ENCODE results near the gene SGF29. TPM values are rescaled to one million over a fixed set of nuclear protein-coding genes. Genes with fewer than 3 reads are reported as not detected.
"Not testable (repeated sequence)": the region's sequence is repeated elsewhere in the genome, so short reads cannot be mapped to it uniquely, and the experiment has no call there.

Gene SGF29
- total and polyA plus RNA-seq, 2 donors (not counting 1 experiment from before 2014, with no cell fraction given) = 1.6 to 6.9 TPM

- Histone ChIP-seq H3K27ac (ENCODE audit: insufficient read depth, low read length) (no peak overlapping the region), H3K4me3 (replicated peaks in 1 of 4; ENCODE audit: control extremely low read depth in 1 of 4, insufficient read depth in 1 of 4, low read depth in 3 of 4, low read length in 4 of 4) (peak overlapping the region in 1 of 4 experiments; percentile 4), H3K4me1 (ENCODE audit: control insufficient read depth, extremely low read depth, insufficient read depth, low read length) (no peaks in the 10 kb centered on the region), H4K20me1 (ENCODE audit: control insufficient read depth, extremely low read depth, insufficient read depth, low read length) (no peaks in the 10 kb centered on the region), H3K9ac (ENCODE audit: insufficient read depth, low read length) (no peak overlapping the region), H3K27me3 (ENCODE audit: control insufficient read depth, insufficient read depth, low read length) (peaks cover 5% of the 10 kb centered on the region), H3K79me2 (ENCODE audit: control insufficient read depth, insufficient read depth, low read length) (no peaks in the 10 kb centered on the region), H3K36me3 (ENCODE audit: control insufficient read depth, insufficient read depth, low read length) (no peaks in the 10 kb centered on the region), H3K4me2 (ENCODE audit: extremely low read depth, insufficient read depth, low read length) (peak overlapping the region; percentile 64), H3K9me3 (ENCODE audit: control insufficient read depth, insufficient read depth, low read depth, low read length) (no peaks in the 10 kb centered on the region), H2AFZ (ENCODE audit: low read length) (peak overlapping the region; percentile 53)
- DNase-seq (ENCODE audit: low read depth in 2 of 2) = peak in 1 of 2 donors; percentile 17
- TF ChIP-seq EZH2 (IDR thresholded peaks at IDR 0.05; ENCODE audit: low read length, missing control alignments) (no peak), CTCF (conservative IDR thresholded peaks at IDR 0.05 in 1 of 2, IDR thresholded peaks at IDR 0.05 in 1 of 2; ENCODE audit: low read depth in 1 of 2, low read length in 2 of 2) (no peak)
Observed at GRCh38 chr16:28623172-28623711, 69.5 kb downstream of the SGF29 start.

- H3K9me3 ChIP-seq (ENCODE audit: control insufficient read depth, insufficient read depth, low read depth, low read length); H4K20me1 ChIP-seq (ENCODE audit: control insufficient read depth, extremely low read depth, insufficient read depth, low read length); H3K27ac ChIP-seq (ENCODE audit: insufficient read depth, low read length); H3K36me3 ChIP-seq (ENCODE audit: control insufficient read depth, insufficient read depth, low read length); H3K4me1 ChIP-seq (ENCODE audit: control insufficient read depth, extremely low read depth, insufficient read depth, low read length); DNase-seq (ENCODE audit: low read depth in 2 of 2); H3K4me3 ChIP-seq (replicated peaks in 1 of 4; ENCODE audit: control extremely low read depth in 1 of 4, insufficient read depth in 1 of 4, low read depth in 3 of 4, low read length in 4 of 4); H3K4me2 ChIP-seq (ENCODE audit: extremely low read depth, insufficient read depth, low read length); H3K9ac ChIP-seq (ENCODE audit: insufficient read depth, low read length); H3K79me2 ChIP-seq (ENCODE audit: control insufficient read depth, insufficient read depth, low read length); H2AFZ ChIP-seq (ENCODE audit: low read length); H3K27me3 ChIP-seq (ENCODE audit: control insufficient read depth, insufficient read depth, low read length): not testable (repeated sequence)
Observed at GRCh38 chr16:28630905-28631304, 77.2 kb downstream of the SGF29 start.

GRCh38 chr16:28636093-28636823 lies 82.5 kb downstream of the SGF29 start:
- not testable (repeated sequence) for H3K4me3 ChIP-seq (replicated peaks in 1 of 4; ENCODE audit: control extremely low read depth in 1 of 4, insufficient read depth in 1 of 4, low read depth in 3 of 4, low read length in 4 of 4); H3K4me2 ChIP-seq (ENCODE audit: extremely low read depth, insufficient read depth, low read length); H3K4me1 ChIP-seq (ENCODE audit: control insufficient read depth, extremely low read depth, insufficient read depth, low read length); H3K9me3 ChIP-seq (ENCODE audit: control insufficient read depth, insufficient read depth, low read depth, low read length); H3K9ac ChIP-seq (ENCODE audit: insufficient read depth, low read length); H4K20me1 ChIP-seq (ENCODE audit: control insufficient read depth, extremely low read depth, insufficient read depth, low read length); H3K79me2 ChIP-seq (ENCODE audit: control insufficient read depth, insufficient read depth, low read length); H3K36me3 ChIP-seq (ENCODE audit: control insufficient read depth, insufficient read depth, low read length); H3K27ac ChIP-seq (ENCODE audit: insufficient read depth, low read length); H2AFZ ChIP-seq (ENCODE audit: low read length); H3K27me3 ChIP-seq (ENCODE audit: control insufficient read depth, insufficient read depth, low read length)
- DNase-seq (ENCODE audit: low read depth in 2 of 2) = peak; percentile 36 to 92

GRCh38 chr16:28637765-28638164 lies 84.0 kb downstream of the SGF29 start, which contains the start of gene NPIPB8:
TSS of gene NPIPB8 (plus strand) at chr16:28638065. CDS start at chr16:28638361, 296 bp downstream.
- H3K36me3 ChIP-seq (ENCODE audit: control insufficient read depth, insufficient read depth, low read length); H3K4me1 ChIP-seq (ENCODE audit: control insufficient read depth, extremely low read depth, insufficient read depth, low read length); H3K9ac ChIP-seq (ENCODE audit: insufficient read depth, low read length); H3K4me3 ChIP-seq (replicated peaks in 1 of 4; ENCODE audit: control extremely low read depth in 1 of 4, insufficient read depth in 1 of 4, low read depth in 3 of 4, low read length in 4 of 4); H3K9me3 ChIP-seq (ENCODE audit: control insufficient read depth, insufficient read depth, low read depth, low read length); H3K4me2 ChIP-seq (ENCODE audit: extremely low read depth, insufficient read depth, low read length); H3K27me3 ChIP-seq (ENCODE audit: control insufficient read depth, insufficient read depth, low read length); H3K27ac ChIP-seq (ENCODE audit: insufficient read depth, low read length); H3K79me2 ChIP-seq (ENCODE audit: control insufficient read depth, insufficient read depth, low read length); H4K20me1 ChIP-seq (ENCODE audit: control insufficient read depth, extremely low read depth, insufficient read depth, low read length); DNase-seq (ENCODE audit: low read depth in 2 of 2); H2AFZ ChIP-seq (ENCODE audit: low read length): not testable (repeated sequence)

- H3K27ac ChIP-seq (ENCODE audit: insufficient read depth, low read length); H3K36me3 ChIP-seq (ENCODE audit: control insufficient read depth, insufficient read depth, low read length); H3K9me3 ChIP-seq (ENCODE audit: control insufficient read depth, insufficient read depth, low read depth, low read length); H4K20me1 ChIP-seq (ENCODE audit: control insufficient read depth, extremely low read depth, insufficient read depth, low read length); H2AFZ ChIP-seq (ENCODE audit: low read length); H3K79me2 ChIP-seq (ENCODE audit: control insufficient read depth, insufficient read depth, low read length); H3K9ac ChIP-seq (ENCODE audit: insufficient read depth, low read length); H3K4me1 ChIP-seq (ENCODE audit: control insufficient read depth, extremely low read depth, insufficient read depth, low read length); H3K27me3 ChIP-seq (ENCODE audit: control insufficient read depth, insufficient read depth, low read length); H3K4me2 ChIP-seq (ENCODE audit: extremely low read depth, insufficient read depth, low read length); DNase-seq (ENCODE audit: low read depth in 2 of 2); H3K4me3 ChIP-seq (replicated peaks in 1 of 4; ENCODE audit: control extremely low read depth in 1 of 4, insufficient read depth in 1 of 4, low read depth in 3 of 4, low read length in 4 of 4): not testable (repeated sequence)
Observed at GRCh38 chr16:28638359-28638758, 84.6 kb downstream of the SGF29 start.

- DNase-seq (ENCODE audit: low read depth in 2 of 2); H3K4me3 ChIP-seq (replicated peaks in 1 of 4; ENCODE audit: control extremely low read depth in 1 of 4, insufficient read depth in 1 of 4, low read depth in 3 of 4, low read length in 4 of 4); H3K27me3 ChIP-seq (ENCODE audit: control insufficient read depth, insufficient read depth, low read length); H3K4me2 ChIP-seq (ENCODE audit: extremely low read depth, insufficient read depth, low read length); H2AFZ ChIP-seq (ENCODE audit: low read length); H3K9ac ChIP-seq (ENCODE audit: insufficient read depth, low read length); H3K36me3 ChIP-seq (ENCODE audit: control insufficient read depth, insufficient read depth, low read length); H3K27ac ChIP-seq (ENCODE audit: insufficient read depth, low read length); H3K79me2 ChIP-seq (ENCODE audit: control insufficient read depth, insufficient read depth, low read length); H3K4me1 ChIP-seq (ENCODE audit: control insufficient read depth, extremely low read depth, insufficient read depth, low read length); H3K9me3 ChIP-seq (ENCODE audit: control insufficient read depth, insufficient read depth, low read depth, low read length); H4K20me1 ChIP-seq (ENCODE audit: control insufficient read depth, extremely low read depth, insufficient read depth, low read length): not testable (repeated sequence)
Observed at GRCh38 chr16:28639959-28640358, 86.2 kb downstream of the SGF29 start.
